ENCODE results near the gene KRTAP13-1.

The KRTAP13-1 gene

GRCh38 chr21:30425826-30426225, 30.0 kb downstream of the KRTAP13-1 start, which contains the start of gene KRTAP13-3:
KRTAP13-3 (minus strand) TSS chr21:30425926; CDS start chr21:30425912, 14 bp downstream.
- Histone ChIP-seq H3K36me3 (ENCODE audit: control insufficient read depth, low read depth, low read length) (no peaks in the 10 kb centered on the region), H3K9ac (ENCODE audit: low read length) (no peak within 1 kb of the TSS), H3K4me3 (ENCODE audit: low read length) (no peak within 1 kb of the TSS), H3K27me3 (ENCODE audit: control insufficient read depth, insufficient read depth, low read length) (no peaks in the 10 kb centered on the region), H3K4me1 (ENCODE audit: control insufficient read depth, low read depth, low read length) (peaks cover 11% of the 10 kb centered on the region), H3K27ac (ENCODE audit: low read length) (no peak within 1 kb of the TSS), H3K9me3 (ENCODE audit: control insufficient read depth, low read depth, low read length) (no peaks in the 10 kb centered on the region)

- Histone ChIP-seq H3K27ac (ENCODE audit: low read length) (no peak overlapping the region), H3K4me1 (ENCODE audit: control insufficient read depth, low read depth, low read length) (peaks cover 11% of the 10 kb centered on the region), H3K36me3 (ENCODE audit: control insufficient read depth, low read depth, low read length) (no peaks in the 10 kb centered on the region), H3K4me3 (ENCODE audit: low read length) (no peak overlapping the region), H3K27me3 (ENCODE audit: control insufficient read depth, insufficient read depth, low read length) (no peaks in the 10 kb centered on the region), H3K9me3 (ENCODE audit: control insufficient read depth, low read depth, low read length) (no peaks in the 10 kb centered on the region), H3K9ac (ENCODE audit: low read length) (no peak overlapping the region)
Measured at GRCh38 chr21:30426731-30427130, 30.9 kb downstream of the KRTAP13-1 start.

- Histone ChIP-seq H3K9ac (ENCODE audit: low read length) (no peak within 1 kb of the TSS), H3K27me3 (ENCODE audit: control insufficient read depth, insufficient read depth, low read length) (no peaks in the 10 kb centered on the region), H3K4me3 (ENCODE audit: low read length) (no peak within 1 kb of the TSS), H3K9me3 (ENCODE audit: control insufficient read depth, low read depth, low read length) (no peaks in the 10 kb centered on the region), H3K4me1 (ENCODE audit: control insufficient read depth, low read depth, low read length) (peaks cover 11% of the 10 kb centered on the region), H3K36me3 (ENCODE audit: control insufficient read depth, low read depth, low read length) (no peaks in the 10 kb centered on the region), H3K27ac (ENCODE audit: low read length) (no peak within 1 kb of the TSS)
Measured at GRCh38 chr21:30430170-30430655, 34.4 kb downstream of the KRTAP13-1 start, which contains the start of gene KRTAP13-4. KRTAP13-4 (plus strand) TSS chr21:30430220; CDS start chr21:30430276, 56 bp downstream.

- H3K27ac ChIP-seq (ENCODE audit: low read length): no peak overlapping the region
- no peak overlapping the region for H3K9ac ChIP-seq (ENCODE audit: low read length)
- H3K9me3 ChIP-seq (ENCODE audit: control insufficient read depth, low read depth, low read length): no peaks in the 10 kb centered on the region
- H3K4me3 ChIP-seq (ENCODE audit: low read length): no peak overlapping the region
- H3K4me1 ChIP-seq (ENCODE audit: control insufficient read depth, low read depth, low read length): no peaks in the 10 kb centered on the region
- H3K36me3 ChIP-seq (ENCODE audit: control insufficient read depth, low read depth, low read length): no peaks in the 10 kb centered on the region
- no peaks in the 10 kb centered on the region for H3K27me3 ChIP-seq (ENCODE audit: control insufficient read depth, insufficient read depth, low read length)
Measured at GRCh38 chr21:30434033-30434631, 38.3 kb downstream of the KRTAP13-1 start.

- Histone ChIP-seq H3K9me3 (ENCODE audit: control insufficient read depth, low read depth, low read length) (no peaks in the 10 kb centered on the region), H3K4me1 (ENCODE audit: control insufficient read depth, low read depth, low read length) (no peaks in the 10 kb centered on the region), H3K27me3 (ENCODE audit: control insufficient read depth, insufficient read depth, low read length) (no peaks in the 10 kb centered on the region), H3K27ac (ENCODE audit: low read length) (no peak overlapping the region), H3K9ac (ENCODE audit: low read length) (no peak overlapping the region), H3K4me3 (ENCODE audit: low read length) (no peak overlapping the region), H3K36me3 (ENCODE audit: control insufficient read depth, low read depth, low read length) (no peaks in the 10 kb centered on the region)
Measured at GRCh38 chr21:30437010-30437565, 41.3 kb downstream of the KRTAP13-1 start.

- no peaks in the 10 kb centered on the region for H3K27me3 ChIP-seq (ENCODE audit: control insufficient read depth, insufficient read depth, low read length)
Measured at GRCh38 chr21:30439975-30440374, 44.1 kb downstream of the KRTAP13-1 start, which contains the start of gene KRTAP15-1. KRTAP15-1 (plus strand) TSS chr21:30440275; CDS start chr21:30440328, 53 bp downstream.

GRCh38 chr21:30443226-30443625, 47.4 kb downstream of the KRTAP13-1 start:
- H3K9ac ChIP-seq (ENCODE audit: low read length): no peak overlapping the region
- no peaks in the 10 kb centered on the region for H3K9me3 ChIP-seq (ENCODE audit: control insufficient read depth, low read depth, low read length)

More at GRCh38 chr21:30439975-30440374, 44.1 kb downstream of the KRTAP13-1 start, which contains the start of gene KRTAP15-1:
- Histone ChIP-seq H3K4me3 (ENCODE audit: low read length) (no peak within 1 kb of the TSS), H3K36me3 (ENCODE audit: control insufficient read depth, low read depth, low read length) (no peaks in the 10 kb centered on the region), H3K9ac (ENCODE audit: low read length) (no peak within 1 kb of the TSS), H3K9me3 (ENCODE audit: control insufficient read depth, low read depth, low read length) (no peaks in the 10 kb centered on the region), H3K27ac (ENCODE audit: low read length) (no peak within 1 kb of the TSS), H3K4me1 (ENCODE audit: control insufficient read depth, low read depth, low read length) (peaks cover 12% of the 10 kb centered on the region)

GRCh38 chr21:30444204-30444603, 48.4 kb downstream of the KRTAP13-1 start:
- Histone ChIP-seq H3K4me3 (ENCODE audit: low read length) (no peak overlapping the region), H3K27ac (ENCODE audit: low read length) (no peak overlapping the region), H3K9ac (ENCODE audit: low read length) (no peak overlapping the region), H3K4me1 (ENCODE audit: control insufficient read depth, low read depth, low read length) (peaks cover 12% of the 10 kb centered on the region), H3K36me3 (ENCODE audit: control insufficient read depth, low read depth, low read length) (no peaks in the 10 kb centered on the region), H3K27me3 (ENCODE audit: control insufficient read depth, insufficient read depth, low read length) (no peaks in the 10 kb centered on the region), H3K9me3 (ENCODE audit: control insufficient read depth, low read depth, low read length) (no peaks in the 10 kb centered on the region)

More at GRCh38 chr21:30443226-30443625, 47.4 kb downstream of the KRTAP13-1 start:
- Histone ChIP-seq H3K4me1 (ENCODE audit: control insufficient read depth, low read depth, low read length) (peaks cover 12% of the 10 kb centered on the region), H3K36me3 (ENCODE audit: control insufficient read depth, low read depth, low read length) (no peaks in the 10 kb centered on the region), H3K27ac (ENCODE audit: low read length) (no peak overlapping the region), H3K27me3 (ENCODE audit: control insufficient read depth, insufficient read depth, low read length) (no peaks in the 10 kb centered on the region), H3K4me3 (ENCODE audit: low read length) (no peak overlapping the region)

Measured in iPS-18a (cell line).